Karpas-422 (cell line): Measurements from ENCODE around the gene ADAM10. TPM values are rescaled to one million over a fixed set of nuclear protein-coding genes. Genes with fewer than 3 reads are reported as not detected.

Experiments used
- DNase-seq: peaks from one replicate; pipeline ENCODE4 v3.0.0-alpha.2; 2015
- H2AFZ ChIP-seq: fragments of 200-600 bp; sonication (generic); 2 replicates; pipeline ENCODE4 v1.6.1; 2014; ENCODE audit warnings: antibody characterized with exemption, low read length, mixed read lengths
- H3K27ac ChIP-seq: fragments of 200-600 bp; sonication (generic); 2 replicates; pipeline ENCODE4 v1.5.1; 2014; ENCODE audit warnings: mild to moderate bottlenecking, low read length, moderate library complexity
- H3K27me3 ChIP-seq: fragments of 200-600 bp; sonication (generic); 2 replicates; pipeline ENCODE4 v1.6.1; 2014; ENCODE audit warnings: low read length, mixed read lengths
- H3K36me3 ChIP-seq: fragments of 200-600 bp; sonication (generic); 2 replicates; pipeline ENCODE4 v1.6.1; 2014; ENCODE audit warnings: low read length, mixed read lengths; ENCODE audit not compliant: insufficient read depth
- H3K4me1 ChIP-seq: fragments of 200-600 bp; sonication (generic); 2 replicates; pipeline ENCODE4 v1.6.1; 2014; ENCODE audit warnings: mild to moderate bottlenecking, low read length, mixed read lengths
- H3K4me2 ChIP-seq: fragments of 200-600 bp; sonication (generic); 2 replicates; pipeline ENCODE4 v1.6.1; 2014; ENCODE audit warnings: low read length, low read depth, mild to moderate bottlenecking; ENCODE audit not compliant: poor library complexity, severe bottlenecking
- H3K4me3 ChIP-seq: fragments of 200-600 bp; sonication (generic); 2 replicates; pipeline ENCODE4 v1.5.1; 2014; ENCODE audit warnings: mild to moderate bottlenecking, antibody characterized with exemption, low read length, mixed read lengths
- H3K79me2 ChIP-seq: fragments of 200-600 bp; sonication (generic); 2 replicates; pipeline ENCODE4 v1.6.1; 2014; ENCODE audit warnings: mild to moderate bottlenecking, low read length, mixed read lengths
- H3K9ac ChIP-seq: fragments of 200-600 bp; sonication (generic); 2 replicates; pipeline ENCODE4 v1.6.0; 2014; ENCODE audit warnings: low read length
- H3K9me2 ChIP-seq: fragments of 200-600 bp; sonication (generic), shearing (Covaris generic); replicated peaks from 2 replicates; pipeline ENCODE4 v1.6.0; 2014; ENCODE audit warnings: mild to moderate bottlenecking, low read length, moderate library complexity; ENCODE audit not compliant: insufficient read depth
- H3K9me3 ChIP-seq: fragments of 300-700, 200-600 bp; sonication (generic); 2 replicates; pipeline ENCODE4 v1.6.1; 2014; ENCODE audit warnings: low read length, mixed read lengths
- H4K20me1 ChIP-seq: fragments of 200-600 bp; sonication (generic); 2 replicates; pipeline ENCODE4 v1.6.1; 2014; ENCODE audit warnings: mild to moderate bottlenecking, antibody characterized with exemption, low read length, low read depth; ENCODE audit not compliant: insufficient read depth
- total RNA-seq: library from RNA; depleted of rRNA; stranded (reverse); fragments of >200 nt; shearing (Covaris generic); gene quantifications from 2 replicates; pipeline ENCODE4 v1.2.3, GENCODE V29; 2014; ENCODE audit warnings: low replicate concordance

The ADAM10 gene
- total RNA-seq, 1 experiment from 2014 or later: 122 TPM

DNA sequence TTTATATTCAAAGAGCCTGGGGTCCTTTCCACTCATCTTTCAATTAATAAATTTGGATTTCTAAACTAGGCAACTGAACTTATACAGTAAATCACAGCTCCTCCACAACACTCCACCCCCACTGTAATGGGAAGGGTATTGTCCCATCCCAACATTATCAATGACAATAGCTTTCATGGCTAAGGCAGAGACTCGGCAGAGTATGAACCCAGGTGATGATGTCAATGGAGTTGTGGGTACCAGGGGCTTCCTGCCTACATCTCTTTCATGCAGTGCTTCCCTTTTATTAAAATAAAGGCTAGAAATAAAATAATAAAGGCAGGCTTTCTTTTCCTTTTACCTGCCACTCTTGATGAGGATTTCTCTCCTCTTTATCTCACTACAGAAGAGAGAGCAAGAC is 109.5 kb downstream of the ADAM10 start:
- Histone ChIP-seq H3K4me2 (no peak overlapping the region), H4K20me1 (no peaks in the 10 kb centered on the region), H3K36me3 (peaks cover 24% of the 10 kb centered on the region; the same call in 1 of the 2 replicates), H3K9me3 (no peaks in the 10 kb centered on the region), H3K4me1 (no peaks in the 10 kb centered on the region), H3K9ac (no peak overlapping the region), H3K79me2 (peaks cover 21% of the 10 kb centered on the region), H3K9me2 (no peaks in the 10 kb centered on the region; the same call in 1 of the 2 replicates), H2AFZ (no peak overlapping the region), H3K27me3 (no peaks in the 10 kb centered on the region), H3K27ac (no peak overlapping the region), H3K4me3 (no peak overlapping the region)
- no peak for DNase-seq

DNA sequence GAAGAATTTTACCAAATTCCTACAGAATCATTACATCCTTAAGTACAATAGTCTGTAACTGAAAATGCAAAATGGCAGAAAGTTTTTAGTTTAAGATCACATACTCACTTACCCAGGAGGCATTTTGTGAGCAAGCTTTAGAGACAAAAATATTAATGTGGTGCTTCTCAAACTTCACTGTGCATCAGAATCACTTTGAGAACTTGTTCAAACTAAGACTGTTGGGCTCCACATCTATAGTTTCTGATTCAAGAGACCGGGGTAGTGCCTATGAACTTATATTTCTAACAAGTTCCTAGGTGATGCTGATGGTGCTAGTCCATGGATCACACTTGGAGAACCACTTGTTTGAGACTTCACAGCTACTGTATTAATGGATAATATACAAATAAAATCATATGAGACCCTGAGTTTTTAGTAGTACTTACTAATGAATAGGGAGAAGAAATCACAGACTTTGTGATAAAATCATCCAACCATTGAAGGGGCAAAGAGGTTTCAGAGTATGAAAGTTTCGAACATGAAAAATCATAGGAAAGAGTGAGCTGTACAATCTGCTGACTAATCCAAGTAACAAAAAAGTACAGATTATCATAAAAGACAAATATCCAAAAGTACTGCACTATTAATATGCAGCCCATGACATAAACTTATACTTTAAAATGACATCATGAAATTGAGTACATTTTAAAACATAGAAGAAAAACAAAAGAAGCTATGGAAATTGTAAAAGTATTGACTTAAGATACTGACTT is 110.3 kb downstream of the ADAM10 start:
- no peak for DNase-seq
- H2AFZ ChIP-seq: no peak overlapping the region
- peaks cover 24% of the 10 kb centered on the region; the same call in 1 of the 2 replicates for H3K36me3 ChIP-seq
- H3K9me2 ChIP-seq: no peaks in the 10 kb centered on the region; the same call in 1 of the 2 replicates
- no peaks in the 10 kb centered on the region for H3K9me3 ChIP-seq
- H3K27ac ChIP-seq: no peak overlapping the region
- H3K4me2 ChIP-seq: no peak overlapping the region
- no peaks in the 10 kb centered on the region for H3K27me3 ChIP-seq
- H3K9ac ChIP-seq: no peak overlapping the region
- H3K4me1 ChIP-seq: no peaks in the 10 kb centered on the region
- peaks cover 25% of the 10 kb centered on the region for H3K79me2 ChIP-seq
- no peak overlapping the region for H3K4me3 ChIP-seq
- H4K20me1 ChIP-seq: no peaks in the 10 kb centered on the region

GRCh38 chr15:58632789-58633188 is 116.7 kb downstream of the ADAM10 start:
- Histone ChIP-seq H3K4me1 (peaks cover 12% of the 10 kb centered on the region), H3K9ac (no peak overlapping the region), H3K27me3 (no peaks in the 10 kb centered on the region), H3K36me3 (peaks cover 14% of the 10 kb centered on the region), H3K79me2 (peaks cover 62% of the 10 kb centered on the region), H3K4me2 (no peak overlapping the region), H3K9me2 (no peaks in the 10 kb centered on the region), H4K20me1 (no peaks in the 10 kb centered on the region), H3K9me3 (no peaks in the 10 kb centered on the region), H3K4me3 (no peak overlapping the region), H3K27ac (no peak overlapping the region), H2AFZ (no peak overlapping the region)
- no peak for DNase-seq

- Histone ChIP-seq H3K4me3 (no peak overlapping the region), H3K79me2 (peaks cover 66% of the 10 kb centered on the region), H3K9ac (no peak overlapping the region), H3K27me3 (no peaks in the 10 kb centered on the region), H3K9me2 (no peaks in the 10 kb centered on the region), H2AFZ (no peak overlapping the region), H3K27ac (no peak overlapping the region), H4K20me1 (no peaks in the 10 kb centered on the region), H3K4me2 (no peak overlapping the region), H3K9me3 (no peaks in the 10 kb centered on the region), H3K4me1 (peaks cover 12% of the 10 kb centered on the region), H3K36me3 (peaks cover 29% of the 10 kb centered on the region)
- no peak for DNase-seq
Observed at GRCh38 chr15:58631319-58631718, 118.2 kb downstream of the ADAM10 start.

DNA sequence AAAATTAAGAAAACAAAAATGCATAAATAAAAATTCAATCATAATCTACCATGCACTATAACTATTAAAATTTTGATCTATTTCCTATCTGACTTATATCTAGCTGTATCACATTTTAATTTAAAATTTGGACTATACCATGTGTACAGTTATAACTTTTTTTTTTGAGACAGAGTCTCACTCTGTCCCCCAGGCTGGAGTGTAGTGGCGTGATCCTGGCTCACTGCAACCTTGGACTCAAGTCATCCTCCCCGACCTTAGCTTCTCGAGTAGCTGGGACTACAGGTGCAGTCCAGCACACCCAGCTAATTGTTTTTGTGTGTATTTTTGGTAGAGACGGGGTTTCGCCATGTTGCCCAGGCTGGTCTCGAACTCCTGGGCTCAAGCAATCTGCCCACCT is 119.9 kb downstream of the ADAM10 start:
- no peak overlapping the region for H3K27ac ChIP-seq
- peak overlapping the region; percentile 73 for H3K4me2 ChIP-seq
- no peaks in the 10 kb centered on the region for H3K27me3 ChIP-seq
- no peak overlapping the region for H3K9ac ChIP-seq
- no peaks in the 10 kb centered on the region for H3K9me3 ChIP-seq
- no peak overlapping the region for H2AFZ ChIP-seq
- H3K4me1 ChIP-seq: peaks cover 16% of the 10 kb centered on the region
- no peak overlapping the region for H3K4me3 ChIP-seq
- DNase-seq: no peak
- no peaks in the 10 kb centered on the region for H3K9me2 ChIP-seq
- no peaks in the 10 kb centered on the region for H4K20me1 ChIP-seq
- peaks cover 76% of the 10 kb centered on the region for H3K79me2 ChIP-seq
- H3K36me3 ChIP-seq: peaks cover 45% of the 10 kb centered on the region

- Histone ChIP-seq H3K9me2 (no peaks in the 10 kb centered on the region), H3K27me3 (no peaks in the 10 kb centered on the region), H3K27ac (peak overlapping the region; percentile 67), H4K20me1 (no peaks in the 10 kb centered on the region), H3K4me3 (peak overlapping the region; percentile 43), H3K36me3 (peaks cover 45% of the 10 kb centered on the region), H3K4me2 (peak overlapping the region; percentile 73), H3K9ac (peak overlapping the region; percentile 48), H3K9me3 (no peaks in the 10 kb centered on the region), H3K4me1 (peaks cover 16% of the 10 kb centered on the region), H2AFZ (no peak overlapping the region), H3K79me2 (peaks cover 68% of the 10 kb centered on the region)
- no peak for DNase-seq
Observed at GRCh38 chr15:58628206-58628947, 121.1 kb downstream of the ADAM10 start.

GRCh38 chr15:58627701-58628100 is 121.8 kb downstream of the ADAM10 start:
- Histone ChIP-seq H3K4me1 (peaks cover 16% of the 10 kb centered on the region), H4K20me1 (no peaks in the 10 kb centered on the region), H3K27ac (no peak overlapping the region), H3K9me2 (no peaks in the 10 kb centered on the region), H3K79me2 (peaks cover 73% of the 10 kb centered on the region), H3K27me3 (no peaks in the 10 kb centered on the region), H3K36me3 (peaks cover 42% of the 10 kb centered on the region), H3K4me2 (no peak overlapping the region), H3K4me3 (no peak overlapping the region), H3K9me3 (no peaks in the 10 kb centered on the region), H2AFZ (no peak overlapping the region), H3K9ac (no peak overlapping the region)
- DNase-seq: no peak

DNA sequence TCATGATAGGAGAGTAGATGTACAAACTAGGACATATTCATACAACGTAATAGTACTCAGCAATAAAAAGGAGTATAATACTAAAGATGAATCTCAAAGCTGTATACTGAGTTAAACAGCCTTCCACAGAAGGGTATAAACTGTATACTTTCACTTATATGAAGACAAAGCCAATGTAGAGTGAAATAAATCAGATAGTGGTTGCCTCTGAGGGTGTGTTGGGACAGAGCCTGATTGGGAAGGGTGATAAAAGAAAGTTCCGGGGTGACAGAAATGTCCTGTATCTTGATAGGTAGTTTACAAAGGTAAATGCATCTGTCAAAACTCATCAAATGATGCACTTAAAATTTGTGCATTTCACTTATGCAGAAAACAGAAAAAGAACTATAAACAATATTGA is 122.5 kb downstream of the ADAM10 start:
- H3K79me2 ChIP-seq: peaks cover 73% of the 10 kb centered on the region
- no peak overlapping the region for H3K9ac ChIP-seq
- no peak overlapping the region for H3K4me2 ChIP-seq
- H3K36me3 ChIP-seq: peaks cover 37% of the 10 kb centered on the region
- H2AFZ ChIP-seq: no peak overlapping the region
- no peak overlapping the region for H3K4me3 ChIP-seq
- H4K20me1 ChIP-seq: no peaks in the 10 kb centered on the region
- no peaks in the 10 kb centered on the region for H3K9me3 ChIP-seq
- H3K9me2 ChIP-seq: no peaks in the 10 kb centered on the region
- peaks cover 16% of the 10 kb centered on the region for H3K4me1 ChIP-seq
- DNase-seq: no peak
- H3K27ac ChIP-seq: no peak overlapping the region
- no peaks in the 10 kb centered on the region for H3K27me3 ChIP-seq
